ENCODE results near the gene BDKRB2.
A peak's percentile ranks its signal among the peaks of the same experiment; 100 is the strongest.

BDKRB2 gene

GRCh38 chr14:96271421-96271762 is 66.8 kb downstream of the BDKRB2 start:
- FAIRE-seq, result no peak
- no peak for DNase-seq (ENCODE audit: insufficient read length, low spot score)
- TF ChIP-seq, protein P1, sequence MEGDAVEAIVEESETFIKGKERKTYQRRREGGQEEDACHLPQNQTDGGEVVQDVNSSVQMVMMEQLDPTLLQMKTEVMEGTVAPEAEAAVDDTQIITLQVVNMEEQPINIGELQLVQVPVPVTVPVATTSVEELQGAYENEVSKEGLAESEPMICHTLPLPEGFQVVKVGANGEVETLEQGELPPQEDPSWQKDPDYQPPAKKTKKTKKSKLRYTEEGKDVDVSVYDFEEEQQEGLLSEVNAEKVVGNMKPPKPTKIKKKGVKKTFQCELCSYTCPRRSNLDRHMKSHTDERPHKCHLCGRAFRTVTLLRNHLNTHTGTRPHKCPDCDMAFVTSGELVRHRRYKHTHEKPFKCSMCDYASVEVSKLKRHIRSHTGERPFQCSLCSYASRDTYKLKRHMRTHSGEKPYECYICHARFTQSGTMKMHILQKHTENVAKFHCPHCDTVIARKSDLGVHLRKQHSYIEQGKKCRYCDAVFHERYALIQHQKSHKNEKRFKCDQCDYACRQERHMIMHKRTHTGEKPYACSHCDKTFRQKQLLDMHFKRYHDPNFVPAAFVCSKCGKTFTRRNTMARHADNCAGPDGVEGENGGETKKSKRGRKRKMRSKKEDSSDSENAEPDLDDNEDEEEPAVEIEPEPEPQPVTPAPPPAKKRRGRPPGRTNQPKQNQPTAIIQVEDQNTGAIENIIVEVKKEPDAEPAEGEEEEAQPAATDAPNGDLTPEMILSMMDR (IDR thresholded peaks at IDR 0.05; ENCODE audit: insufficient read depth, missing control alignments), result no peak

- no peak for FAIRE-seq
- no peak for DNase-seq (ENCODE audit: insufficient read length, low spot score)
- TF ChIP-seq, protein P1 (IDR thresholded peaks at IDR 0.05; ENCODE audit: insufficient read depth, missing control alignments), result no peak
Observed at GRCh38 chr14:96272777-96273473, 68.3 kb downstream of the BDKRB2 start.

DNA sequence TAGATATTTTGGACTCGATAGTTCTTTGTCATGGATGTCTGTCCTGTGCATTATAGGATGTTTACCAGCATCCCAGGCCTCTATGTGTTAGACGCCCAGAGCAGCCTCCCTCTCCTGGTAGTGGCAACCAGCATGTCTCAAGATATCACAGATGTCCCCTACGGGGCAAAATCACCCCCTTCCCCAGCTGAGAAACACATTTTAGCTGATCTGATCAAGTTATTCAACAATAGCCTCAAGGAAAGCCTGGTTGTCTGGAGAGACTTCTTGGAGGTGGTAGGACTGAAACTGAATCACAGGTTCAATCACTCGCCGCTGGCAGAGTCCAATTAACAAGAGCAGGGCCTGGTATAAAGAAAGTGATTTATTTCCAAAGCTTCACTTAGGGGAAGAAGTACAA is 69.0 kb downstream of the BDKRB2 start:
- DNase-seq (ENCODE audit: insufficient read length, low spot score), result no peak
- FAIRE-seq, result no peak
- TF ChIP-seq, protein P1 (IDR thresholded peaks at IDR 0.05; ENCODE audit: insufficient read depth, missing control alignments), result no peak

DNA sequence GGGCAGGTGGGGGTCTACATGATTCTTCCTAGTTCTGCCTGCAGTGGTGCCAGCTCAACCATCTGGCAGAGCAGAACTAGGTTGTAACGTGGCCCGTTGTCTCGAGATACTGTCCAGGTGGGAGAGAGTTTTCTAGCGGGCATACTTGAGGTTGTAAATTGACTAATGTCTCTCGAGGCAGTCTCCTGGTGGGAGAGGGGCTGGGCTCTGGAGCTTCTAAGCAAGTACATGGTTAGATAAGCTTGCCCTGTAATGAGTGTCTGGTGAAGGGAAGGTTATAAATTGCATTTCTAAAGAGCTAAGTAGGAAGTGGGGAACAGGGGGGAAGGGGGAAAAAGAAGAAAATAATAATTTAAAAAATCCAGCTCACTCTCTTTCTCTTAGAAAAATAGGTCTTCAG is 69.5 kb downstream of the BDKRB2 start:
- DNase-seq (ENCODE audit: insufficient read length, low spot score), result no peak
- FAIRE-seq, result no peak
- TF ChIP-seq, protein P1 (IDR thresholded peaks at IDR 0.05; ENCODE audit: insufficient read depth, missing control alignments), result no peak

DNA sequence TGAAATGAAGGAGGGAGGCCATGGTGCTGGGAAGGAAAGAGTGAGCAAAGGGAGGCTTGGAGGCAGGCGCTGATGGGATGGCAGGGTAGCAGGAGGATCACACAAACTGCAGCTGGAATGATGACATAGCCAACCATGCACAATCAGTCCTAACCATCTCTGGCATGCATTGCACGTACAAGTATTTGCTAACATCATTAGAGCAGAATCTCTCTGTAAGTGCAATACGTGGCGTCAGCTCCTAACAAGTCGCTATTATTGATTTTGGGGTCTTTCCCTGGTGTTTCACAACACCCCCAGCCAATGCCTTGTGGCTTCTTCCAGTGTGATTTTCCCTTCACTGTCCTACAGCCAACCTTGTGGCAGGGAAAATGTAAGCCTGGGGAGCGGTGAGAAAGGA is 69.9 kb downstream of the BDKRB2 start:
- TF ChIP-seq, protein P1 (IDR thresholded peaks at IDR 0.05; ENCODE audit: insufficient read depth, missing control alignments), result no peak
- no peak for FAIRE-seq
- DNase-seq (ENCODE audit: insufficient read length, low spot score), result no peak

DNA sequence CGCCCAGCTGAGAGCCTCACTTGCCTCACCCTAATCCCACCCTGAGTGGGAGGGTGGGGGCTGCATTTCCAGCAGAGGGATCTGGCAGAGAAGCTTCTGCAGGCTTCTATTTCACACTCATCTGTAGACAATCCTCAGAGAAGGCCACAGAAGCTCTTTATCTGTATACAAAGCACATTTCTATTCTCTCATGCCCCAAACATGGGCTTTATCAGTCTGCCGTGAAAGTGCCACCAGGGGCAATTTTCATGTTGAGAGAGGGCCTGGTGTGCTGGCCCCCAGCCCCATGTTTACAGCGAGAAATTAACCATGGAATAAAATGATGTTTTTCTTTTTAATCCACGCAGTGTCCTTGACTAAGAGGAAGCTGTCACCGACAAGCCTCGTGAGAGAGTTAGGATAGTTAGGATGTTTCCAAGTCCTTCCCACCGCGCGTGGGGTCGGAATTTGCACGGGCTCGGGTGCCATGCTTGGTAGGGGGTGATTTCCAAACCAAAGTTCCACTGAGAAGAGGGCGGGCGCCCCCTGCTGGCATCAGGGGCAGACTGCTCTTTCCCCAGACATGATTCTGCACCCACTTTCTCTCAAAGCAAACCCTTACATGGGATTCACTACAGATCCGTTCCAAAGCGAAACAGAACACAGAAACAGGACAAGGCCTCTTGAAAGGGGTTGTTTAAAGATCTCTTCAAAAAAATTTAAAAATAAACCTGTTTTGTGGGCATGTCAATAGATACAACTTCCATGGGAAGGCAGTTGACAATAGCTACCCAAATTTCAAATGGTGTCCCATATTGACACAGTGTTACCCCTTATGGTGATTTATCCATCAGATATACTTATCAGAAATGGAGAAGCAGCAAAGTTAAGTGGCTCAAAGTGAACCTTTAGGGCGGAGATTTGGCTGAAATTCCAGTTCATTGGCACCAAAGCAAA is 70.8 kb downstream of the BDKRB2 start:
- no peak for FAIRE-seq
- DNase-seq (ENCODE audit: insufficient read length, low spot score), result no peak
- TF ChIP-seq, protein P1 (IDR thresholded peaks at IDR 0.05; ENCODE audit: insufficient read depth, missing control alignments), result peak; percentile 83

DNA sequence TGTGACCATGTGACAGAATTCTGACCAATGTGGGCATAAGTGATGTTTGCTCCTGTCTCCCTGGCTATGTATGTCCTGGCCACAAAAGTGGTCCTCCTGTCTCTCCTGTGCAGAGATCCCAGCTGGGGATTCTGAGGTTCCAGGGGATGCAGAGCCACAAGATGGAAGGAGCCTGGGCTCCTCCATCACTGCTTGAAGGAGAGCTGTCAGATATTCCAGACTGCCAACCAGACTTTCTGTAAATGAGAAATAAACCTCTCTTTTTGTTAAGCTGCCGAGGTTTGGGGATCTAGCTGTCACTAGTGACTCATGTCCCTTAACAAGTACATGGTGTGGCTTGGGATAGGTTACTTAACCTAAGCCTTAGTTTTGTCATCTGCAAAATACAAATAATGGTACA is 73.3 kb downstream of the BDKRB2 start:
- DNase-seq (ENCODE audit: insufficient read length, low spot score) (no peak), FAIRE-seq (no peak)
- TF ChIP-seq, protein P1 (IDR thresholded peaks at IDR 0.05; ENCODE audit: insufficient read depth, missing control alignments), result no peak
